Activated effector memory CD4-positive, alpha-beta T cell treated with anti-CD3 and anti-CD28 coated beads, Interleukin-2, amount 50 U/mL, for 16 hours (primary cell): Measurements from ENCODE around the gene ACADL.

Experiments
- DNase-seq: peaks from one replicate; pipeline ENCODE4 v3.0.0-alpha.2; 2020

Gene ACADL

GRCh38 chr2:210167227-210167626, 58.0 kb downstream of the ACADL start:
- DNase-seq = no peak

GRCh38 chr2:210162466-210163124, 62.7 kb downstream of the ACADL start:
- no peak for DNase-seq

- no peak for DNase-seq
These were observed 66.2 kb downstream of the ACADL start for GRCh38 chr2:210159059-210159458.

- DNase-seq = no peak
These were observed 67.0 kb downstream of the ACADL start for GRCh38 chr2:210158236-210158635.

GRCh38 chr2:210157526-210157925, 67.7 kb downstream of the ACADL start:
- no peak for DNase-seq

GRCh38 chr2:210147614-210148013, 77.6 kb downstream of the ACADL start:
- DNase-seq = no peak
